ENCODE results near the gene FOSL2. TPM values are rescaled to one million over a fixed set of nuclear protein-coding genes. Genes with fewer than 3 reads are reported as not detected.

FOSL2 gene
- total RNA-seq, 1 experiment from 2014 or later, result 53.7 TPM

GRCh38 chr2:28463211-28463816 lies 70.7 kb downstream of the FOSL2 start:
- DNase-seq, result no peak
- intact Hi-C loops (cut with micrococcal nuclease; ENCODE audit: unreplicated experiment), result no loop called here
- Mint-ChIP-seq H3K9me3 (ENCODE audit: low read depth, unreplicated experiment) (peaks cover 10% of the 10 kb centered on the region), H3K4me3 (ENCODE audit: low read depth, unreplicated experiment) (no peak overlapping the region), H3K27ac (ENCODE audit: unreplicated experiment) (no peak overlapping the region), H3K4me1 (ENCODE audit: low read depth, unreplicated experiment) (no peaks in the 10 kb centered on the region), H3K27me3 (ENCODE audit: unreplicated experiment) (peaks cover 27% of the 10 kb centered on the region), H3K36me3 (ENCODE audit: insufficient read depth, unreplicated experiment) (no peaks in the 10 kb centered on the region)
- no TSS peak for BruUV-seq (replicated peaks)
- no peak for TF ChIP-seq CTCF (IDR thresholded peaks at IDR 0.05; ENCODE audit: unreplicated experiment)
- CTCF ChIA-PET, result no interaction called here

- H3K4me3 Mint-ChIP-seq (ENCODE audit: low read depth, unreplicated experiment), result no peak overlapping the region
- H3K27me3 Mint-ChIP-seq (ENCODE audit: unreplicated experiment), result peaks cover 31% of the 10 kb centered on the region
- no peaks in the 10 kb centered on the region for H3K36me3 Mint-ChIP-seq (ENCODE audit: insufficient read depth, unreplicated experiment)
- CTCF ChIA-PET, result no interaction called here
- no TSS peak for BruUV-seq (replicated peaks)
- H3K4me1 Mint-ChIP-seq (ENCODE audit: low read depth, unreplicated experiment), result no peaks in the 10 kb centered on the region
- H3K27ac Mint-ChIP-seq (ENCODE audit: unreplicated experiment), result no peak overlapping the region
- peaks cover 10% of the 10 kb centered on the region for H3K9me3 Mint-ChIP-seq (ENCODE audit: low read depth, unreplicated experiment)
- no peak for DNase-seq
- intact Hi-C loops (cut with micrococcal nuclease; ENCODE audit: unreplicated experiment), result no loop called here
- TF ChIP-seq CTCF (IDR thresholded peaks at IDR 0.05; ENCODE audit: unreplicated experiment), result no peak
These were observed 71.2 kb downstream of the FOSL2 start for GRCh38 chr2:28463893-28464292.

- H3K4me3 Mint-ChIP-seq (ENCODE audit: low read depth, unreplicated experiment), result no peak overlapping the region
- DNase-seq, result no peak
- intact Hi-C loops (cut with micrococcal nuclease; ENCODE audit: unreplicated experiment), result no loop called here
- TF ChIP-seq CTCF (IDR thresholded peaks at IDR 0.05; ENCODE audit: unreplicated experiment), result no peak
- H3K4me1 Mint-ChIP-seq (ENCODE audit: low read depth, unreplicated experiment), result no peaks in the 10 kb centered on the region
- no peaks in the 10 kb centered on the region for H3K36me3 Mint-ChIP-seq (ENCODE audit: insufficient read depth, unreplicated experiment)
- H3K9me3 Mint-ChIP-seq (ENCODE audit: low read depth, unreplicated experiment), result peaks cover 10% of the 10 kb centered on the region
- CTCF ChIA-PET, result no interaction called here
- H3K27me3 Mint-ChIP-seq (ENCODE audit: unreplicated experiment), result peaks cover 31% of the 10 kb centered on the region
- no TSS peak for BruUV-seq (replicated peaks)
- no peak overlapping the region for H3K27ac Mint-ChIP-seq (ENCODE audit: unreplicated experiment)
These were observed 72.7 kb downstream of the FOSL2 start for GRCh38 chr2:28465148-28465885.

Other genes with a start within 250 kb of the FOSL2 start
- gene PLB1, start 103.2 kb downstream of the FOSL2 start, total RNA-seq (2022), result 0.83 and 1.6 TPM in 2 replicates